Tibial nerve (tissue), 4 donors: ENCODE results near the gene AFAP1L1. TPM values are rescaled to one million over a fixed set of nuclear protein-coding genes. Genes with fewer than 3 reads are reported as not detected.
A peak's percentile ranks its signal among the peaks of the same experiment; 100 is the strongest.

ENCODE experiments used
- DNase-seq, 2 donors: peaks; one replicate each; pipeline ENCODE4 v3.0.0-alpha.2; 2019; ENCODE audit warnings: low spot score in 2 of 2
- H3K27ac ChIP-seq, 4 donors: fragments of 200-600 bp; sonication (generic) in 3 of 4; one replicate each; pipeline ENCODE4 v1.5.1; 2017 to 2019; ENCODE audit warnings: mild to moderate bottlenecking in 1 of 4
- H3K27me3 ChIP-seq, 2 donors: fragments of 200-600 bp; sonication (generic) in 1 of 2; one replicate each; pipeline versions ENCODE4 v1.5.1 to v1.6.0; 2017 to 2019
- H3K36me3 ChIP-seq, 3 donors: fragments of 200-600 bp; sonication (generic); one replicate each; pipeline ENCODE4 v1.5.1; 2018 to 2019
- H3K4me1 ChIP-seq, 4 donors: fragments of 200-600 bp; sonication (generic) in 3 of 4; one replicate each; pipeline ENCODE4 v1.5.1; 2017 to 2019
- H3K4me3 ChIP-seq, 4 donors: fragments of 200-600 bp; sonication (generic) in 3 of 4; one replicate each; pipeline ENCODE4 v1.5.1; 2017 to 2019; ENCODE audit warnings: mild to moderate bottlenecking in 1 of 4, moderate library complexity in 1 of 4
- H3K9me3 ChIP-seq, 4 donors: fragments of 200-600 bp; sonication (generic) in 3 of 4; one replicate each; pipeline ENCODE4 v1.5.1; 2017 to 2019
- CTCF ChIP-seq, 5 experiments: fragments of 200-600 bp in 3 of 5; fragments of 450-650 bp in 2 of 5; sonication (generic) in 3 of 5; IDR thresholded peaks; one replicate each; pipeline ENCODE4 v1.5.1; 2016 to 2019; ENCODE audit warnings: antibody characterized with exemption in 5 of 5, mild to moderate bottlenecking in 3 of 5, moderate library complexity in 2 of 5
- EP300 ChIP-seq, 2 donors: sonication (generic); formaldehyde crosslinking; IDR thresholded peaks; one replicate each; pipeline ENCODE4 v1.6.1; 2017; ENCODE audit warnings: antibody characterized with exemption in 2 of 2, mild to moderate bottlenecking in 1 of 2
- POLR2A ChIP-seq, 2 donors: fragments of 450-650 bp; IDR thresholded peaks; one replicate each; pipeline ENCODE4 v1.6.1; 2017; ENCODE audit warnings: antibody characterized with exemption in 2 of 2, mild to moderate bottlenecking in 2 of 2, moderate library complexity in 2 of 2
- WGBS, 2 donors: methylation state at CpG; one replicate each; pipeline ENCODE4 v1.1.5; 2018; 5-methylcytosine and 5-hydroxymethylcytosine counted together
- total RNA-seq, 4 donors: library from RNA; depleted of rRNA; stranded (reverse); fragments of >200 nt; gene quantifications; one replicate each; pipeline ENCODE4 v1.1.0, GENCODE V29; 2016

Gene AFAP1L1
- total RNA-seq, 4 donors from 2014 or later = 40.8 to 93.5 (median 91.6) TPM

- no peak for DNase-seq
- H3K27ac ChIP-seq = no peak overlapping the region
- WGBS, 2 donors = 88 to 89% methylated on average over 4 of the region's 4 CpGs
Measured at GRCh38 chr5:149314571-149315111, 43.0 kb downstream of the AFAP1L1 start.

GRCh38 chr5:149315753-149316152 is 44.1 kb downstream of the AFAP1L1 start:
- Histone ChIP-seq H3K4me1 (peaks cover 0 to 10% (median 5%) of the 10 kb centered on the region in 4 donors), H3K4me3 (no peak overlapping the region), H3K9me3 (no peaks in the 10 kb centered on the region), H3K27ac (no peak overlapping the region), H3K27me3 (no peaks in the 10 kb centered on the region), H3K36me3 (peaks cover 0 to 74% (median 0%) of the 10 kb centered on the region in 3 donors)
- no peak for DNase-seq
- 84 to 90% methylated on average over 6 of the region's 6 CpGs for WGBS, 2 donors
- TF ChIP-seq CTCF (IDR thresholded peaks at IDR 0.05) (no peak), POLR2A (IDR thresholded peaks at IDR 0.05) (no peak), EP300 (IDR thresholded peaks at IDR 0.05) (no peak)

More at GRCh38 chr5:149314571-149315111, 43.0 kb downstream of the AFAP1L1 start:
- Histone ChIP-seq H3K36me3 (peaks cover 0 to 74% (median 0%) of the 10 kb centered on the region in 3 donors), H3K9me3 (no peaks in the 10 kb centered on the region), H3K4me3 (no peak overlapping the region), H3K27me3 (no peaks in the 10 kb centered on the region), H3K4me1 (peaks cover 0 to 4% (median 0%) of the 10 kb centered on the region in 4 donors)
- TF ChIP-seq POLR2A (IDR thresholded peaks at IDR 0.05) = no peak

- H3K4me1 ChIP-seq = peaks cover 0 to 12% (median 10%) of the 10 kb centered on the region in 4 donors
- H3K36me3 ChIP-seq = peaks cover 0 to 67% (median 0%) of the 10 kb centered on the region in 3 donors
- no peaks in the 10 kb centered on the region for H3K9me3 ChIP-seq
- H3K4me3 ChIP-seq = no peak overlapping the region
- WGBS, 2 donors = 68 to 80% methylated on average over 8 to 14 of the region's 14 CpGs
- H3K27me3 ChIP-seq = no peaks in the 10 kb centered on the region
- TF ChIP-seq EP300 (IDR thresholded peaks at IDR 0.05) (no peak), POLR2A (IDR thresholded peaks at IDR 0.05) (no peak), CTCF (IDR thresholded peaks at IDR 0.05) (peak; percentile 45 to 76 (median 58))
- no peak overlapping the region for H3K27ac ChIP-seq
- peak in 1 of 2 donors; percentile 26 for DNase-seq
Measured at GRCh38 chr5:149317281-149318048, 45.8 kb downstream of the AFAP1L1 start.

GRCh38 chr5:149319174-149319573 is 47.5 kb downstream of the AFAP1L1 start:
- DNase-seq = no peak
- Histone ChIP-seq H3K4me1 (peaks cover 0 to 17% (median 10%) of the 10 kb centered on the region in 4 donors), H3K27ac (peak overlapping the region in 1 of 4 donors; percentile 3), H3K9me3 (no peaks in the 10 kb centered on the region), H3K36me3 (peaks cover 0 to 69% (median 0%) of the 10 kb centered on the region in 3 donors), H3K27me3 (no peaks in the 10 kb centered on the region), H3K4me3 (no peak overlapping the region)
- TF ChIP-seq EP300 (IDR thresholded peaks at IDR 0.05) = no peak
- no peak for TF ChIP-seq CTCF (IDR thresholded peaks at IDR 0.05)
- TF ChIP-seq POLR2A (IDR thresholded peaks at IDR 0.05) = no peak
- 89 to 95% methylated on average over 3 of the region's 3 CpGs for WGBS, 2 donors

GRCh38 chr5:149320791-149321330 is 49.2 kb downstream of the AFAP1L1 start:
- TF ChIP-seq EP300 (IDR thresholded peaks at IDR 0.05) = peak in 1 of 2 donors; percentile 31
- TF ChIP-seq CTCF (IDR thresholded peaks at IDR 0.05) = no peak
- no peak for TF ChIP-seq POLR2A (IDR thresholded peaks at IDR 0.05)
- Histone ChIP-seq H3K27me3 (no peaks in the 10 kb centered on the region), H3K36me3 (peaks cover 0 to 69% (median 0%) of the 10 kb centered on the region in 3 donors), H3K27ac (peak overlapping the region in 3 of 4 donors; percentile 51 to 82 (median 67)), H3K9me3 (no peaks in the 10 kb centered on the region), H3K4me1 (peaks cover 0 to 17% (median 10%) of the 10 kb centered on the region in 4 donors), H3K4me3 (no peak overlapping the region)
- WGBS, 2 donors = 32 to 40% methylated on average over 4 of the region's 4 CpGs
- peak; percentile 65 to 72 for DNase-seq
